Colonic mucosa (tissue), 4 donors: Measurements from ENCODE around the gene AAK1. TPM values are rescaled to one million over a fixed set of nuclear protein-coding genes. Genes with fewer than 3 reads are reported as not detected.
"Not testable (repeated sequence)": the region's sequence is repeated elsewhere in the genome, so short reads cannot be mapped to it uniquely, and the experiment has no call there.

Experiments used
- DNase-seq: peaks from one replicate; pipeline ENCODE4 v3.0.0-alpha.2; 2020
- H3K27ac ChIP-seq: fragments of 200-600 bp; one replicate; pipeline ENCODE4 v1.8.0; 2021
- H3K27me3 ChIP-seq: fragments of 200-600 bp; one replicate; pipeline ENCODE4 v1.8.0; 2021
- H3K36me3 ChIP-seq: fragments of 200-600 bp; one replicate; pipeline ENCODE4 v1.8.0; 2021
- H3K4me1 ChIP-seq: fragments of 200-600 bp; one replicate; pipeline ENCODE4 v1.8.0; 2021; ENCODE audit warnings: mild to moderate bottlenecking
- H3K4me3 ChIP-seq: fragments of 200-600 bp; one replicate; pipeline ENCODE4 v1.8.0; 2021
- H3K9ac ChIP-seq, 2 donors: one replicate each; pipeline ENCODE4 v1.7.0; 2013; ENCODE audit warnings: control low read depth in 2 of 2, low read depth in 2 of 2, low read length in 2 of 2
- H3K9me3 ChIP-seq: fragments of 200-600 bp; one replicate; pipeline ENCODE4 v1.8.0; 2021
- CTCF ChIP-seq: fragments of 200-600 bp; IDR thresholded peaks from one replicate; pipeline ENCODE4 v1.8.0; 2022; ENCODE audit warnings: antibody characterized with exemption, mild to moderate bottlenecking
- intact Hi-C: fragments of 100-400 bp; cut with DNase I; formaldehyde crosslinking; loops from one replicate; pipeline ENCODE4 v1.14.1; 2022
- total RNA-seq, 2 donors: library from RNA; stranded (reverse); fragmentation: NEBNext Ultra II Directional in 1 of 2; extraction: Animal tissue kit (Norgen Biotek cat#: 25700) in 1 of 2; gene quantifications; one replicate each; pipeline ENCODE4 v1.2.1, GENCODE V29; 2021
- donor health status: healthy.
- donor health status: DM: no; HTN: no; CAD: no.
- donor health status: DM: no; HTN: no; CAD: no.

AAK1 gene
- total RNA-seq, 2 donors from 2014 or later = 33.5 to 41.7 TPM

- Histone ChIP-seq H3K9me3 (no peaks in the 10 kb centered on the region), H3K27me3 (no peaks in the 10 kb centered on the region), H3K4me3 (no peak overlapping the region), H3K9ac (no peak overlapping the region), H3K4me1 (no peaks in the 10 kb centered on the region), H3K27ac (no peak overlapping the region), H3K36me3 (no peaks in the 10 kb centered on the region)
- no peak for TF ChIP-seq CTCF
- DNase-seq = no peak
- intact Hi-C loops = no loop called here
Measured at GRCh38 chr2:69453475-69454129, 189.9 kb downstream of the AAK1 start.

GRCh38 chr2:69452687-69453086 is 190.9 kb downstream of the AAK1 start:
- Histone ChIP-seq H3K9me3 (no peaks in the 10 kb centered on the region), H3K4me1 (no peaks in the 10 kb centered on the region), H3K9ac (no peak overlapping the region), H3K27me3 (no peaks in the 10 kb centered on the region), H3K36me3 (no peaks in the 10 kb centered on the region), H3K27ac (no peak overlapping the region), H3K4me3 (no peak overlapping the region)
- intact Hi-C loops = no loop called here
- DNase-seq = no peak
- no peak for TF ChIP-seq CTCF

DNA sequence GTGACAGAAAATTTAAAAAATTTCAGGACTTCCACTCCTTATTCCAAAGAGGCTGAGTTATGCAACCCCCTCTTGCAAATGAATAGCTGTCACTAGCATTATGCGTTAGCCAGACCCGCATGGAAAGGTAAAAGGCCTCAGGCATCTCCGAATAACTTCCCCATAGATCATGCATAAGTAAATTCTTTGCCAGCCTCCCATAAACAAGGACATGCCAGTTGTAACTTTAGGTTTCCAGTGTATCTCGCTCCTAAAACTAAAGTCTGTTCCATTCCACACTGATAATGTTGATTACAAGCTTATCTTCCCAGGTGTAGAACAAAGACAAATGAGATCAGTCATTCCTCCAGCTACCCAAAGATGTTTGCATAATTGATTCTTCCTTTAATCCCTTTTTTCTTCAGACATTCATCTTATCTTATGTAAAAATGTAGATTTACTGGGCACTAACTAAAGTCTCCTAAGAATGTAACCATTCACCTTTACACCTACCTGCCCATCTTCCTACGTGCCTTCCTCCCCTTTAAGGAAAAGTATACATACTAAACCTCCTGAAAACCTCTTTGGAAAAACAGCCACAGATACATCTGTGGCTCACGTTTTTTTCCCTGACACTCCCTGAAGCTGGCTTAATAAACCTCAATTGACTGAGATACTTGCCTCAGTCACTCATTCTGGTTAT is 192.7 kb downstream of the AAK1 start:
- Histone ChIP-seq H3K9ac (no peak overlapping the region), H3K27me3 (no peaks in the 10 kb centered on the region), H3K9me3 (no peaks in the 10 kb centered on the region), H3K36me3 (no peaks in the 10 kb centered on the region), H3K4me3 (no peak overlapping the region), H3K27ac (no peak overlapping the region), H3K4me1 (no peaks in the 10 kb centered on the region)
- intact Hi-C loops = no loop called here
- DNase-seq = no peak
- no peak for TF ChIP-seq CTCF

GRCh38 chr2:69449906-69450305 is 193.6 kb downstream of the AAK1 start:
- intact Hi-C loops = no loop called here
- no peaks in the 10 kb centered on the region for H3K9me3 ChIP-seq
- H3K4me1 ChIP-seq = no peaks in the 10 kb centered on the region
- no peak for TF ChIP-seq CTCF
- H3K27ac ChIP-seq = no peak overlapping the region
- H3K27me3 ChIP-seq = no peaks in the 10 kb centered on the region
- no peak overlapping the region for H3K4me3 ChIP-seq
- H3K9ac ChIP-seq = no peak overlapping the region
- DNase-seq = no peak
- H3K36me3 ChIP-seq = no peaks in the 10 kb centered on the region

DNA sequence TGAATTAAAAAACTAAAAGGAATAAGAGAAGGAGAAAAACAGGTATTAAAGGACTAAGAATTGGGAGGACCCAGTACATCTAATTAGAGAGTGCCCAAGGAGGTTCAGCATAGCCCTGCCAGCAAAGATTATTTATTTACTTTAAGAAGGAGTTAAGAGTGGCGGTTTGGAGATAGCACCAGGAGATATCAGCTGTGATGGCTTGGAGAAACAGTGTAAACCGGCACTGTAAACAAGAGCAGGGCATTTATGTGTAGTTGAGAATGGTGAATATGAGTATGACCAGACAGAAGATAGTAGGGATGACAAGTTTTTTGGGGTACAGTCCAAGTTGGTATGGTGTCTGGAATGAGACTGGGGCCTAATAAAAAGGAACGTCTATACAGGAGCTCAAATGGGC is 199.9 kb downstream of the AAK1 start:
- H3K4me1 ChIP-seq, H3K27me3 ChIP-seq, H3K36me3 ChIP-seq, H3K9me3 ChIP-seq, H3K27ac ChIP-seq, DNase-seq, H3K4me3 ChIP-seq, H3K9ac ChIP-seq, intact Hi-C loops: not testable (repeated sequence)

DNA sequence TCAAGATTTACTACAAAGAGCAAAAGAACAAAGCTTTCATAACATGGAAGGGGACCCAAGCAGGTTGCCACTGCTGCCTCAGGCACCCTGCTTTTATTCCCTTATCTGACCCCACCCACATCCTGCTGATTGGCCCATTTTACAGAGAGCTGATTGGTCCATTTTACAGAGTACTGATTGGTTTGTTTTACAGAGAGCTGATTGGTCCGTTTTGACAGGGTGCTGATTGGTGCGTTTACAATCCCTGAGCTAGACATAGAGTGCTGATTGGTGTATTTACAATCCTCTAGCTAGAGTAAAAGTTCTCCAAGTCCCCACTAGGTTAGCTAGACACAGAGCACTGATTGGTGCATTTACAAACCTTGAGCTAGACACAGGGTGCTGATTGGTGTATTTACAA is 204.0 kb downstream of the AAK1 start:
- H3K27ac ChIP-seq, H3K4me3 ChIP-seq, H3K27me3 ChIP-seq, intact Hi-C loops, H3K36me3 ChIP-seq, H3K4me1 ChIP-seq, DNase-seq, H3K9ac ChIP-seq, H3K9me3 ChIP-seq: not testable (repeated sequence)
